HG03442 (cell line): ENCODE results near the gene ROR1.
"Not testable (repeated sequence)": the region's sequence is repeated elsewhere in the genome, so short reads cannot be mapped to it uniquely, and the experiment has no call there.

Source experiments
- ATAC-seq: cut with Tn5 transposase; IDR thresholded peaks from one replicate; pipeline ENCODE4 v1.9.1; 2021; ENCODE audit warnings: mild to moderate bottlenecking, moderate library complexity; ENCODE audit not compliant: unreplicated experiment

Gene ROR1

DNA sequence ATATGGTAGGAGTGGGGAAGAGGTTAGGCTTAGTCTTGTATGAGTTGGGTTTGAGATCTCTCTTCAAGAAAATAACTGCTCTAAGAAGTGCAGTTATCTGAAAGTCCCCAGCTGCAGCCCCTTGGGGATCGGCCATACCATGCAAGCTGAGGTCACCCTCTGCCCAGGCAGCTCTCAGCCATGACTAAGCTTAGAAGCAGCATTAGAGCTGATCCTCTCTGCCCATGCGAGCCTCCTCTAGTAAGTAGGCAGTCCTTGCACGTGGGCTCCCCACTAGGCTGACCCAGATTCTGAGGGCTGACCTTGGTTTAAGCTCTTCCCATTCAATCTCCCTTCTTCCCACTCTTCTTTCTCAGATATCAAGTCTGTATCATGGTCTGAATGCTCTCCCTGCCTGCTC is 308.6 kb downstream of the ROR1 start:
- ATAC-seq: no peak

- ATAC-seq: no peak
These were observed 310.6 kb downstream of the ROR1 start for GRCh38 chr1:64084451-64084850.

DNA sequence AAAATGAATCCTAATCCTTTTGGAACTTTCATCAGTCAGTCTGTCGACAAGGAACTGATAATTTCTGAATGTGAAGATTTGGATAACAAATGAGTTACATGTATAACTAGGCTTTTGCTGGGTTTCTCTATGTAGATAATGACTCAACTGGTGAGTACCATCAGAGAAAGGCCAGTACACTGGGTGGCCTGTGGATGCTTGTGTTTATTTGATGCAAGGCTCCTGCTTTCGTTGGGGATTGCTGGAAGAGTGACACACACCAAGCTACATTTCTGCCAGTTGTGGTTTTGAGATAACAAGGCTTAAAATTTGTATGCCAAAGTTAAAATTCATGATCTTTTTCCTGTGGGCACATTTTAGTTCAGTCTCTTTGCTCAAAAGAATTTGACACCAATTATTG is 314.0 kb downstream of the ROR1 start:
- no peak for ATAC-seq

DNA sequence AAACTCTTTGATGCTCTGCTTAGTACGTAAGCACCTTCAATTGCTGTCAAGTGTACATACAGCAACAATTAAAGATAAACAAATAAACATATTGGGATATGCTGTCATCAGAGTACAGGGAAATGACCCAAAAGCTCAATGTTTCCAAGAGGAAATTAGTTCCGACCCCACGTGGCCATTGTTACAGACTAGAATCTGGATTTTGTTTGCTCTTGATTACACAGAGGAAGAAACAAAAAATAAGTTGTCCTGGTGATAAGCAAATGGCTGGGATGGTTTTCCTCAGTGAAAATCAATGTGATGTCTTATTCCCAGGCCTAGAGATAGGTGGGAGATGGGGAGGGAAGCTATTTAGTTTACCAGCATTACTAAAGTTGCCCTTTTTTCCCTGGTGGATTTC is 316.6 kb downstream of the ROR1 start:
- no peak for ATAC-seq

GRCh38 chr1:64092851-64093371 is 319.1 kb downstream of the ROR1 start:
- no peak for ATAC-seq

DNA sequence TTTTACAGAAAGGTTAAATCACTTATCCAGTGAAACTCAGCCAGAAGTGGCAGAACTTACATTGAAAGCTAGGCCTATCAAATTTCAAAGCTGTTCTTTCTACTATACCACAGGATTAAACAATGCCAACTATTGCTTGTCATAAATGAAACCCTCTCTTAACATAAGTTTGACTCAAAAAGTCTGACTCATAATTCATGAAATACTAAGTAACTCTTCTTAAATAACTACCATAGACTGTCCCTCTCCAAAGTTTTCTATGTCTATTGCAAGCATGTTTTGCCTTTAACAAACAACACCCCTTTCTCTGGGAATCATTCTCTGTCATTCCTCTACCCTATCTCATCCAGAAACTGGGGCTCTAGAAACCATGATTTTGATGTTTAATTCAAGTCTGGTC is 320.1 kb downstream of the ROR1 start:
- no peak for ATAC-seq

GRCh38 chr1:64095832-64096231 is 322.0 kb downstream of the ROR1 start:
- no peak for ATAC-seq

DNA sequence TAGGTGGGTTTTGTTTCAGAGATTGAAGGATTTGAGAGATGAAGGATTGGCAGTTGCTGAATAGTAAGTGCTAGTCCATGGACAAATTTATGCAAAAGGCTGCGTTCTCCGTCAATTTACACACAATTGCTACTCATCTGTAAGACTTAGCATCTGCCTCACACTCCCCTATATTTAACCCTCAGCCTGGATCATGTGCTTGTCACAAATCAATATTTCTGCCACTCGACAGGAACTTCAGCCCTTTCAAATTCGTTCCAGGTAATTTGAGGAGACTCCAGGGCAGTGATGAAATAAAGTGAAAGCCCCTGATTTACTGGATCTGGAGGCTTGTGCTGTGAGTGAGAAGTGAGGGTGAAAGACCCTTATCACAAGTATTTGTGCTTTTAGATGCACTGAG is 324.0 kb downstream of the ROR1 start:
- ATAC-seq: no peak

DNA sequence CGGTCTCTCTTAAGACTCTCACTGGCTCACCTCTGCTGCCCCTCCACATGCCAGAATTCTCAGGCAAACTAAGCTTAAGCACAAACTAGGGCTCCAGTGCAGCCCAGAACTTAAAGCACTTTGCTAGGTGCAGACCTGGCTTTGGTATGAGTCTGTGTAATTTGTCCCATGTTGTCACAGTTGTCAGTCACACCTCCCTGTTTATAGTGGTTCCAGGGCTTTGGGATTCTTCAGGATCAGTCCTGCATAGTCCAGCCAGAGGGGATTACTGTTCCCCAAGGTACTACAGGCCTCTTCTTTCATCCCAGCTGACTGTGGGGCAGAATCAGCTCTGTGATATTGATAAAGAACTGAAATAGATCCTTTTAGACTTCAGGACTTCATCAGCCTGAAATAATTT is 324.6 kb downstream of the ROR1 start:
- ATAC-seq: no peak

DNA sequence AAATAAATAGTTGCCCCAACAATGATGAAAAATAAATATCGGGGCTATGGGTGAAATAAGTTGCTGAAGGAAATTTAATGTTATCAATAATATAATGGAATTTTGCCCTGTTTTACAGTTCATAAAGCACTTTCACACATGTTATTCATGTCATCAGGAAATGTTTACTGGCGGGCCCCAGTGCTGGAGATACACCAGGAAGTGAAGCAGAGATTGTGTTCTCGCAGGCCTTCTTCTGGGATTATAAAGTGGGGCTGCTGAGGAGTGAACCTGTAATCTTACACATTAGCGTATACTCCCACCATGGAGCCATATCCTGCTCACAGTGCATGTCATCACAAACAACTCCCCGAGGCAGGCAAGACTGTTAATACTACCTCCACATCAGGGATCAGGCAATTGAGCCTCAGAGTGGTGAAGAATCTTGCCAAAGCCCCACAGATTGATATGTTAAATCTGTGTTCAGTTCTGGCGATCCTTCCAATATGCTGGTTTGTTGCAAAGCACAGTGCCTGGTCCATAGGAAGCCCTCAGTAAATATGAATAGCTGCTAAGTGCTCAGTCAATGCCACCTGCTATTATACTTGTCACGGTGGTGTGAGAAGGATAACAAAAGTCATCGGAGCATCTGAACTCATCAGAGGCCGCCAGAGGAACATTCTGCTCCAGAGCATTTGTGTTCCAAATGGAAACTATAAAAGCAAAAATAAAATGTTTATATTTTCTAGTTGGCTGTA is 325.2 kb downstream of the ROR1 start:
- no peak for ATAC-seq

- ATAC-seq: no peak
These were observed 327.0 kb downstream of the ROR1 start for GRCh38 chr1:64100791-64101190.

- ATAC-seq: not testable (repeated sequence)
These were observed 330.8 kb downstream of the ROR1 start for GRCh38 chr1:64104585-64104984.

- ATAC-seq: no peak
These were observed 333.3 kb downstream of the ROR1 start for GRCh38 chr1:64107118-64107519.

DNA sequence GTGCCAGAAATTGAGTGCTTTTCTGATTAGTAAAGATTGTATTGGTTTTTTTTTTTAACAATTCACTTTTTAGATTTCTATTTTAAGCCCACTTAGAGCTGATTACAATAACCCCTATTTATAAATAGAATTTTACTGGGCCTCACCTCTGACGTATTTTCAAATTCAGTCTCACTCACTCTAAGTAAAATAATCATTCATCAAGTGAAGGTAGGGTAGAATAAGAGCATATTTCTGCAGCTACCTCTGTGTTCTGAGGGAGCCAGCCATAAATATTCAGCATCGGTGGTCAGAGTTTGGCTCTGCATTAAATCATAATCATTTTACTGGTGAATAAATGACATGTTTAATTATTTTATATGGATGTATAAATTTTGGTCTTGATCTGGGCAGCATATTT is 333.8 kb downstream of the ROR1 start:
- ATAC-seq: no peak

GRCh38 chr1:64110924-64111777 is 337.3 kb downstream of the ROR1 start:
- no peak for ATAC-seq

GRCh38 chr1:64111787-64112186 is 338.0 kb downstream of the ROR1 start:
- ATAC-seq: no peak

- ATAC-seq: no peak
These were observed 338.5 kb downstream of the ROR1 start for GRCh38 chr1:64112281-64112680.

DNA sequence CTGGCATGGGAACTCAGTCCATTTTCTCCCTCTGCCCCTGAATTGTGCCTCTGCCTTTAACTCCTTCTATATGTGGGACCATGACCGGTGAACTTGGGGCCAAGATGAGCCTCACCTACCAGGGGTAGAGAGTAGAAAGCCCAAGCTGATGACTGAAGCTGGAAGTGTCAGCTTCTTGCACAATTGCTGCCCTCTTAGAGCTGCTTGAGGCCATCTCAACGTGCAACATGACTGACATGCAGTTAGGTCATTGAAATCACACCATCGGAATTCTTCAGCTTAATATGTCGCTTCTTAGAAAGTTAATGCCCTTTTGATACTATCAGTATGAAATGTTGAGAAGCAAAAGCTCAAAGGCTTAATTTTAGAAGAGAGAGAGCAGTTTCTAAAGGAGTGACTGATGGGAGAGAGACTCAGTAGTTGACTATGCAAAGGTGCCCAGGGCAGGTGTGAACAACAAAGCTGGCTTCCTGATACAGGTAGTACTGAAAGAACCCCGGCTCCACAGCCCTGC is 340.3 kb downstream of the ROR1 start:
- no peak for ATAC-seq

GRCh38 chr1:64116537-64116936 is 342.7 kb downstream of the ROR1 start:
- ATAC-seq: no peak

- no peak for ATAC-seq
These were observed 343.7 kb downstream of the ROR1 start for GRCh38 chr1:64117492-64117891.

GRCh38 chr1:64121766-64122385 is 348.1 kb downstream of the ROR1 start:
- ATAC-seq: no peak
